Right lobe of liver (tissue), 6 donors: ENCODE results near the gene DOC2A. TPM values are rescaled to one million over a fixed set of nuclear protein-coding genes. Genes with fewer than 3 reads are reported as not detected.

Experiments
- ATAC-seq, 4 donors: fragments of 200-7000 bp; cut with Tn5 transposase; one replicate each; pipeline ENCODE4 v1.9.1; 2020; ENCODE audit warnings: mild to moderate bottlenecking in 4 of 4, moderate library complexity in 4 of 4
- DNase-seq, 3 donors: peaks; one replicate each; pipeline ENCODE4 v3.0.0-alpha.2; 2020
- H3K27ac ChIP-seq, 3 donors: fragments of 200-600 bp; one replicate each; pipeline ENCODE4 v1.8.0; 2022
- H3K27me3 ChIP-seq, 2 donors: fragments of 200-600 bp; one replicate each; pipeline ENCODE4 v1.8.0; 2022
- H3K36me3 ChIP-seq, 4 donors: fragments of 200-600 bp; sonication (generic) in 1 of 4; one replicate each; pipeline versions ENCODE4 v1.5.1 to v1.8.0; 2017 to 2022; ENCODE audit warnings: control low read depth in 1 of 4
- H3K4me1 ChIP-seq, 4 donors: fragments of 200-600 bp; sonication (generic) in 1 of 4; one replicate each; pipeline versions ENCODE4 v1.5.1 to v1.8.0; 2017 to 2022; ENCODE audit warnings: control low read depth in 1 of 4
- H3K4me3 ChIP-seq, 3 donors: fragments of 200-600 bp; one replicate each; pipeline ENCODE4 v1.8.0; 2022
- H3K9me3 ChIP-seq, 4 donors: fragments of 200-600 bp; sonication (generic) in 1 of 4; one replicate each; pipeline versions ENCODE4 v1.5.1 to v1.8.0; 2017 to 2022; ENCODE audit warnings: control low read depth in 1 of 4
- CTCF ChIP-seq, 4 donors: fragments of 200-600 bp in 3 of 4; fragments of 450-650 bp in 1 of 4; IDR thresholded peaks; one replicate each; pipeline versions ENCODE4 v1.5.1 to v1.8.0; 2016 to 2022; ENCODE audit warnings: antibody characterized with exemption in 4 of 4, mild to moderate bottlenecking in 2 of 4
- POLR2A ChIP-seq: fragments of 450-650 bp; IDR thresholded peaks from one replicate; pipeline ENCODE4 v1.6.1; 2017; ENCODE audit warnings: antibody characterized with exemption, mild to moderate bottlenecking
- WGBS: methylation state at CpG from one replicate; pipeline ENCODE4 v1.1.6; 2018; ENCODE audit warnings: low coverage, low lambda C conversion rate; ENCODE audit not compliant: insufficient coverage; ENCODE audit errors: missing lambda C conversion rate; 5-methylcytosine and 5-hydroxymethylcytosine counted together
- intact Hi-C, 2 donors: fragments of 100-400 bp; cut with DNase I; formaldehyde crosslinking; loops; one replicate each; pipeline versions ENCODE4 v1.11.2 to v1.14.1; 2022
- total RNA-seq, 6 experiments: library from RNA; depleted of rRNA in 2 of 6; stranded (reverse); fragments of >200 nt in 2 of 6; fragmentation: NEBNext Ultra II Directional in 3 of 6; extraction: Animal tissue kit (Norgen Biotek cat#: 25700) in 3 of 6; gene quantifications; one replicate each; pipeline versions ENCODE4 v1.1.0 to v1.2.4, GENCODE V29; 2016 to 2023
- donor health status: DM: no; HTN: yes; CAD: no.
- donor health status: DM: no; HTN: no; CAD: no.
- donor health status: DM: no; HTN: no; CAD: no.
- donor health status: DM: no; HTN: yes; CAD: no.
- donor health status: DM: no; HTN: yes; CAD: no.

Gene DOC2A
- total RNA-seq, 6 experiments from 2014 or later = 0.16 to 0.66 (median 0.33) TPM; not detected in 3

- DNase-seq (no peak), ATAC-seq (no peak)
- Histone ChIP-seq H3K4me3 (no peak overlapping the region), H3K27ac (no peak overlapping the region), H3K9me3 (no peaks in the 10 kb centered on the region), H3K4me1 (peaks cover 0 to 9% (median 0%) of the 10 kb centered on the region in 4 donors), H3K36me3 (no peaks in the 10 kb centered on the region), H3K27me3 (no peaks in the 10 kb centered on the region)
- TF ChIP-seq POLR2A = no peak
- TF ChIP-seq CTCF (IDR thresholded peaks at IDR 0.05) = no peak
- intact Hi-C loops = loop anchor here in 1 of 2 donors (10.0 kb wide), 2 partner anchors 151 to 331 kb away; no protein-coding TSS in a partner anchor
- WGBS = 39% methylated on average over 2 of the region's 7 CpGs
These were observed 14.7 kb upstream of the DOC2A start for GRCh38 chr16:30025574-30025973.

DNA sequence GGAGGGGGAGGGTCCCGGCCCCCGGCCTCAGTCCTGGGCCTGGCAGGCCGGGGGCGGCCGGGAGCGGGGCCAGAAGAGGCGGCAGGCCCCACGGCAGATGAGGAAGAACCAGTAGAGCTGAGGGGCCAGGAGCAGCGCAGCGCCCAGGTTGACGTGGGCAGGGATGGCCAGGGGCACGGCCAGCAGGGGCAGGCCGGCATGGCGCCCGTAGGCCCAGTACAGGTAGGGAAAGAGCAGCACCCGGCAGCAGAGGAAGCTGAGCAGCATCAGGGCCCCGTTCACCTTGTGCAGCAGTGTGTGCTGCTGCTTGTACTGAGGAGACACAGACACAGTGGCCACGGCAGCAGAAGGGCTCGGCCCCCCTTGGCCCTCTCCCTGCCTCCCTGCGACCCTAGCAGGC is 14.3 kb upstream of the DOC2A start:
- DNase-seq = no peak
- no peak for ATAC-seq
- Histone ChIP-seq H3K4me3 (no peak overlapping the region), H3K36me3 (no peaks in the 10 kb centered on the region), H3K4me1 (peaks cover 0 to 9% (median 0%) of the 10 kb centered on the region in 4 donors), H3K9me3 (no peaks in the 10 kb centered on the region), H3K27ac (no peak overlapping the region), H3K27me3 (no peaks in the 10 kb centered on the region)
- WGBS = no CpG with 5 or more reads among the region's 20 CpGs
- intact Hi-C loops = loop anchor here in 1 of 2 donors (10.0 kb wide), 2 partner anchors 150 to 330 kb away; no protein-coding TSS in a partner anchor
- TF ChIP-seq POLR2A (no peak), CTCF (IDR thresholded peaks at IDR 0.05) (no peak)

- TF ChIP-seq POLR2A (no peak), CTCF (IDR thresholded peaks at IDR 0.05) (no peak)
- Histone ChIP-seq H3K27me3 (no peaks in the 10 kb centered on the region), H3K4me3 (no peak overlapping the region), H3K4me1 (peaks cover 0 to 9% (median 0%) of the 10 kb centered on the region in 4 donors), H3K36me3 (no peaks in the 10 kb centered on the region), H3K27ac (no peak overlapping the region), H3K9me3 (no peaks in the 10 kb centered on the region)
- no peak for ATAC-seq
- intact Hi-C loops = loop anchor here in 1 of 2 donors (10.0 kb wide), 2 partner anchors 150 to 330 kb away; no protein-coding TSS in a partner anchor
- WGBS = 40% methylated on average over 2 of the region's 16 CpGs
- no peak for DNase-seq
These were observed 13.6 kb upstream of the DOC2A start for GRCh38 chr16:30024451-30024850.

DNA sequence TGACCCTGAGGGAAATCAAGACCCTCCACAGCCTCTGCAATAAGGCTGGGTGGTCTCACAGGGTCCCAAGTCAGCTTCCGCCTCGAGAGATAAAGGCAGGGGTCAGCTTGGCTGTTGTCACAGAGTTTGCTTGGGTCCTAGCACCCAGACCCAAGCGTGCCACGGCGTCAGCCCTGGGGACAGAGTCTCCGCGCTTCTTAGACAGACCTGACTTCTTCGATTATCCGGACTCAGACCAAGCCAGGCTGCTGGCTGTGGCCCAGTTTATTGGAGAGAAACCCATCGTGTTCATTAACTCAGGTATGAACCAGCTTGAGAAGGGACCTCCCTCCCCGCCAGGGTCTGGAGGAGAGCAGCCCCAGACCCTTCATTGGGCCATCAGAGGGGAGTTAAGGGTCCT is 12.8 kb upstream of the DOC2A start:
- no peak for TF ChIP-seq CTCF (IDR thresholded peaks at IDR 0.05)
- TF ChIP-seq POLR2A = no peak
- peaks cover 0 to 9% (median 0%) of the 10 kb centered on the region in 4 donors for H3K4me1 ChIP-seq
- ATAC-seq (no peak), DNase-seq (no peak)
- no peaks in the 10 kb centered on the region for H3K9me3 ChIP-seq
- intact Hi-C loops = loop anchor here in 1 of 2 donors (10.0 kb wide), 2 partner anchors 149 to 329 kb away; no protein-coding TSS in a partner anchor
- no peak overlapping the region for H3K4me3 ChIP-seq
- H3K36me3 ChIP-seq = no peaks in the 10 kb centered on the region
- no peaks in the 10 kb centered on the region for H3K27me3 ChIP-seq
- no CpG with 5 or more reads among the region's 11 CpGs for WGBS
- H3K27ac ChIP-seq = no peak overlapping the region
